Body of pancreas (tissue), 4 donors: ENCODE measurements around the gene OTUB1.

Experiments used
- POLR2A ChIP-seq, 3 donors: fragments of 450-650 bp; IDR thresholded peaks; one replicate each; pipeline ENCODE4 v1.6.1; 2016; ENCODE audit warnings: antibody characterized with exemption in 3 of 3, mild to moderate bottlenecking in 2 of 3
- TF ChIP-seq, protein P1 (sequence below), 7 experiments: fragments of 450-650 bp in 4 of 7; fragments of 200-600 bp in 3 of 7; sonication (generic) in 3 of 7; IDR thresholded peaks; one replicate each; pipeline ENCODE4 v1.5.1; 2016 to 2019; ENCODE audit warnings: antibody characterized with exemption in 7 of 7

DNA sequence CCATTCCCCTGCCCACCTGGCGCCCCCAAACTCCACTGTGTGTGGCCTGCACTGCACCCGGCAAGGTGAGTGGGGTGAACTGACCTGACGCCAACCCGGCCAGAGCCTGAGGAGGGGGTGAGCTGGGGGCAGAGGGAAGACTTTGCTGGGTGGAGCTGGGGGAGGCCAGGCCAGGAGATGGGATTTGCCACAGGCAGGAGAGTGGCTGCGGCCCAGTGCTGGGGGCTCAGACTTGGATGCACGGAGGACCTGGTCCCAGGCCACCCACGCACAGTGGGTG, 31.6 kb downstream of the OTUB1 start:
- TF ChIP-seq, protein P1, sequence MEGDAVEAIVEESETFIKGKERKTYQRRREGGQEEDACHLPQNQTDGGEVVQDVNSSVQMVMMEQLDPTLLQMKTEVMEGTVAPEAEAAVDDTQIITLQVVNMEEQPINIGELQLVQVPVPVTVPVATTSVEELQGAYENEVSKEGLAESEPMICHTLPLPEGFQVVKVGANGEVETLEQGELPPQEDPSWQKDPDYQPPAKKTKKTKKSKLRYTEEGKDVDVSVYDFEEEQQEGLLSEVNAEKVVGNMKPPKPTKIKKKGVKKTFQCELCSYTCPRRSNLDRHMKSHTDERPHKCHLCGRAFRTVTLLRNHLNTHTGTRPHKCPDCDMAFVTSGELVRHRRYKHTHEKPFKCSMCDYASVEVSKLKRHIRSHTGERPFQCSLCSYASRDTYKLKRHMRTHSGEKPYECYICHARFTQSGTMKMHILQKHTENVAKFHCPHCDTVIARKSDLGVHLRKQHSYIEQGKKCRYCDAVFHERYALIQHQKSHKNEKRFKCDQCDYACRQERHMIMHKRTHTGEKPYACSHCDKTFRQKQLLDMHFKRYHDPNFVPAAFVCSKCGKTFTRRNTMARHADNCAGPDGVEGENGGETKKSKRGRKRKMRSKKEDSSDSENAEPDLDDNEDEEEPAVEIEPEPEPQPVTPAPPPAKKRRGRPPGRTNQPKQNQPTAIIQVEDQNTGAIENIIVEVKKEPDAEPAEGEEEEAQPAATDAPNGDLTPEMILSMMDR (IDR thresholded peaks at IDR 0.05) = no peak
- TF ChIP-seq POLR2A (IDR thresholded peaks at IDR 0.05) = no peak
